Glutamatergic neuron (in vitro differentiated cells): ENCODE results near the gene PITPNM2. TPM values are rescaled to one million over a fixed set of nuclear protein-coding genes. Genes with fewer than 3 reads are reported as not detected.

ENCODE experiments used
- DNase-seq: peaks from one replicate; pipeline ENCODE4 v3.0.0; 2022
- H3K27ac Mint-ChIP-seq: one replicate; pipeline ENCODE4 v1.8.0; 2020; ENCODE audit warnings: mild to moderate bottlenecking, mixed read lengths, inconsistent platforms; ENCODE audit not compliant: unreplicated experiment
- H3K27me3 Mint-ChIP-seq: one replicate; pipeline ENCODE4 v1.8.0; 2020; ENCODE audit warnings: mild to moderate bottlenecking, moderate library complexity, mixed read lengths, inconsistent platforms; ENCODE audit not compliant: unreplicated experiment
- H3K36me3 Mint-ChIP-seq: one replicate; pipeline ENCODE4 v1.8.0; 2020; ENCODE audit warnings: mild to moderate bottlenecking, mixed read lengths, inconsistent platforms; ENCODE audit not compliant: unreplicated experiment
- H3K4me1 Mint-ChIP-seq: one replicate; pipeline ENCODE4 v1.8.0; 2020; ENCODE audit warnings: mild to moderate bottlenecking, low read depth, mixed read lengths, inconsistent platforms; ENCODE audit not compliant: unreplicated experiment
- H3K4me3 Mint-ChIP-seq: one replicate; pipeline ENCODE4 v1.8.0; 2020; ENCODE audit warnings: mild to moderate bottlenecking, mixed read lengths, inconsistent platforms; ENCODE audit not compliant: unreplicated experiment
- H3K9me3 Mint-ChIP-seq: one replicate; pipeline ENCODE4 v1.8.0; 2020; ENCODE audit warnings: mild to moderate bottlenecking, moderate library complexity, mixed read lengths, inconsistent platforms; ENCODE audit not compliant: unreplicated experiment
- CTCF ChIP-seq: fragments of 200-600 bp; sonication (generic); IDR thresholded peaks from one replicate; pipeline ENCODE4 v1.5.0; 2021; ENCODE audit not compliant: partially characterized antibody, unreplicated experiment
- total RNA-seq: library from RNA; stranded (reverse); fragmentation: NEBNext Ultra II Directional; extraction: Animal tissue kit (Norgen Biotek cat#: 25700); gene quantifications from one replicate; pipeline ENCODE4 v1.2.1, GENCODE V29; 2021; ENCODE audit not compliant: unreplicated experiment

Gene PITPNM2
- total RNA-seq, 1 donor from 2014 or later = 19.6 TPM

DNA sequence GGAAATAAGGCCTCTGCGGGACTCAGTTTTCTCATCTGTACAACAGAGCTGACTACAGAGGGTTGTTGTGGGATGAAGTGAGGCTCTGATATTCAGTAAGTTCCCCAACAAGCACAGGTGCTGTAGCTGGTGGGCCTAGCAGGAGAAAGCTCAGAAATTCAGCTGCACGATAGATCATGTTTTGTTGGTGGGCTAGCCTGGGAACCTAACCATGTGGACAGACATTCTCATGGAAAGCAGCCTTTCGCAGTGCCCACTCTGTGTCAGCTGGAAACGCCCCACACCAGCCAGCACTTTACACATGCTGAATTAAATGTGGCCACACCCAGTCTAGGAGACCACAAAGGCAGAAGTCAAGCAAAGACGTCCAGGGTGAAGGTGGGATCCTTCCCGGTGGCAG lies 16.1 kb downstream of the PITPNM2 start:
- Mint-ChIP-seq H3K27ac (no peak overlapping the region), H3K27me3 (peaks cover 2% of the 10 kb centered on the region), H3K9me3 (peaks cover 2% of the 10 kb centered on the region), H3K4me1 (peaks cover 7% of the 10 kb centered on the region), H3K36me3 (no peaks in the 10 kb centered on the region), H3K4me3 (no peak overlapping the region)
- DNase-seq = no peak
- TF ChIP-seq CTCF = no peak

DNA sequence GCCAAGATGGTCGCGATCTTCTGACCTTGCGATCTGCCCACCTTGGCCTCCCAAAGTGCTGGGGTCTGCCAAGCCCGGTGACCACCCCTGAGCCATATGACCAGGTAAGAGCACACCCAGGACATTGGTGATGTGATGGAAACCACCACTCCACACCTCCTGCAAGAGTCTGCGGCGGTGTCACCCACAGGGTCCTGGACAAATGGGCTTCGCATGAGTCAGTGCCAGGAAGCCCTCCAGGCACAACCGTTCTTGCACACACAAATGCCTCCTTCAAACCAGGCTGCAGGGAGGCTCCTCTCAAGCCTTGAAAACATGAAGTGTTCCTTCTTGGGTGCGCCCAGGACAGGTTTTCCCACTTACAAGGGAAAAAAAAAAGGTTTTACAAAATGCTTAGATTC lies 16.6 kb downstream of the PITPNM2 start:
- H3K4me1 Mint-ChIP-seq = peaks cover 2% of the 10 kb centered on the region
- H3K27me3 Mint-ChIP-seq = peaks cover 2% of the 10 kb centered on the region
- no peaks in the 10 kb centered on the region for H3K36me3 Mint-ChIP-seq
- peaks cover 2% of the 10 kb centered on the region for H3K9me3 Mint-ChIP-seq
- H3K27ac Mint-ChIP-seq = no peak overlapping the region
- no peak for TF ChIP-seq CTCF
- H3K4me3 Mint-ChIP-seq = no peak overlapping the region
- DNase-seq = no peak

DNA sequence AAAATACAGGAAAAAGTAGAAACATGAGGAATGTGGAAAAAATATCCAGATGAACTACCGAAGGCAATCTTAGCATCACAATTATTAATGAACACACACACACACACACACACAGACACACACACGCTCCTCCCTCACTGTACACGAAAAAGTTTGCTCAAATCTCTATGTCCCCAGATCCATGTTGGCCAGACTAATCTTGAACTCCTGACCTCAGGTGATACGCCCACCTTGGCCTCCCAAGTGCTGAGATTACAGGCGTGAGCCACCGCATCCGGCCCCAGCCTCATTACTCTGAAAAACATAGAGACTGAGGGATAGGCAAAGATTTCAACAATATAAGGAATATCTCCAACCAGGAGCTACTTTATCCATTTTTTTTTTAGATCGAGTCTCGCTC lies 17.2 kb downstream of the PITPNM2 start:
- Mint-ChIP-seq H3K9me3 (peaks cover 2% of the 10 kb centered on the region), H3K27me3 (peaks cover 2% of the 10 kb centered on the region), H3K36me3 (no peaks in the 10 kb centered on the region), H3K4me3 (no peak overlapping the region), H3K4me1 (peaks cover 2% of the 10 kb centered on the region), H3K27ac (no peak overlapping the region)
- no peak for DNase-seq
- no peak for TF ChIP-seq CTCF

DNA sequence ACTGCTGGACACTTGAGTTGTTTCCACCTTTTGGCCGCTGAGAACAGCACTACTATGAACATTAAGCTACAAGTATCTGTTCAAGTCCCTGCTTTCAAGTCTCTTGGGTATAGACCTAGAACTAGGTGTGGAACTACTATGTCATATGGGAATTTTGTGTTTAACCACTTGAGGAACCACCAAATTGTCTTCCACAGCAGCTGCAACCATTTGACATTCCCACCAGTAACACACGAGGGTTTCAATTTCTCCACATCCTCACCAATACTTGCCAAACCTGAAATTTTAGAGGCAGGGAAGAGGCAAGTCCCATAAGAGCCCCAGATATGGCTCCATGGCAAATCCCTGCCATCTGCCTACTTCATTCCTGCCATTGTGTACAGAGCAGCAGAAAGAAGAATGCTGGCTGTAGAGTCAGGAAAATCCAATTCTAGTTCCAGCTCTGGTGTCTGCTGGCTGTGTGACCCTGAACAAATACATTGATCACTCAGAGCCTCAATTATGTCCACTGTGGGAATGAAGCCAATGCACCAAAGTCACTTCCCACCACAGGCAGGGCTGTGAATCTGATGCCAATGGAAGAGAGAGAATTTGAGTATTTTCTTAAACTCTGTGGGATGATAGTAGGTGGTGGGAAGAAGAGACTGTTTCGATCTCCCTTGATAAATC lies 17.8 kb downstream of the PITPNM2 start:
- no peak for DNase-seq
- no peak for TF ChIP-seq CTCF
- H3K27ac Mint-ChIP-seq = no peak overlapping the region

GRCh38 chr12:123131879-123132402 lies 18.9 kb downstream of the PITPNM2 start:
- Mint-ChIP-seq H3K27me3 (peaks cover 2% of the 10 kb centered on the region), H3K9me3 (no peaks in the 10 kb centered on the region), H3K27ac (no peak overlapping the region)

More for the DNA sequence above, 17.8 kb downstream of the PITPNM2 start:
- H3K4me1 Mint-ChIP-seq = peaks cover 2% of the 10 kb centered on the region
- H3K9me3 Mint-ChIP-seq = no peaks in the 10 kb centered on the region
- H3K27me3 Mint-ChIP-seq = peaks cover 2% of the 10 kb centered on the region
- no peaks in the 10 kb centered on the region for H3K36me3 Mint-ChIP-seq
- H3K4me3 Mint-ChIP-seq = no peak overlapping the region

More at GRCh38 chr12:123131879-123132402, 18.9 kb downstream of the PITPNM2 start:
- H3K4me1 Mint-ChIP-seq = peaks cover 2% of the 10 kb centered on the region
- no peaks in the 10 kb centered on the region for H3K36me3 Mint-ChIP-seq
- no peak for TF ChIP-seq CTCF
- H3K4me3 Mint-ChIP-seq = no peak overlapping the region
- DNase-seq = no peak
